GM23248 (cell line): ENCODE results near the gene ADAM15.

Experiments
- EZH2 ChIP-seq: fragments of 200-600 bp; sonication (generic); IDR thresholded peaks from 2 replicates; pipeline ENCODE4 v1.6.1; 2018; ENCODE audit warnings: antibody characterized with exemption, mild to moderate bottlenecking; ENCODE audit not compliant: insufficient read depth, poor library complexity, severe bottlenecking
- EZH2phosphoT487 ChIP-seq: fragments of 200-600 bp; sonication (generic); IDR thresholded peaks from 2 replicates; pipeline ENCODE4 v1.6.1; 2018; ENCODE audit warnings: antibody characterized with exemption, moderate library complexity, mild to moderate bottlenecking, low read depth; ENCODE audit not compliant: insufficient read depth

GRCh38 chr1:155060736-155061135, 9.6 kb downstream of the ADAM15 start:
- TF ChIP-seq EZH2phosphoT487 (no peak), EZH2 (no peak)
